Fibroblast of lung (primary cell): ENCODE data around the gene MMAA. TPM values are rescaled to one million over a fixed set of nuclear protein-coding genes. Genes with fewer than 3 reads are reported as not detected.

Experiments used
- DNase-seq, 2 donors: peaks; one replicate each; pipeline versions ENCODE4 v3.0.0 to v3.0.0-alpha.2; 2010; ENCODE audit warnings: low read depth in 2 of 2
- H2AFZ ChIP-seq: 2 replicates; pipeline ENCODE4 v1.5.1; 2012; ENCODE audit warnings: low read length, control low read depth, inconsistent platforms
- H3K27ac ChIP-seq: 2 replicates; pipeline ENCODE4 v1.5.1; 2011; ENCODE audit warnings: low read length, control low read depth; ENCODE audit not compliant: insufficient read depth
- H3K27me3 ChIP-seq: 2 replicates; pipeline ENCODE4 v1.5.1; 2011; ENCODE audit warnings: mild to moderate bottlenecking, low read length; ENCODE audit not compliant: control insufficient read depth, insufficient read depth
- H3K36me3 ChIP-seq: 2 replicates; pipeline ENCODE4 v1.5.1; 2011; ENCODE audit warnings: low read length; ENCODE audit not compliant: control insufficient read depth, insufficient read depth
- H3K4me1 ChIP-seq: 2 replicates; pipeline ENCODE4 v1.5.1; 2011; ENCODE audit warnings: low read length; ENCODE audit not compliant: control insufficient read depth, insufficient read depth; ENCODE audit errors: extremely low read depth
- H3K4me2 ChIP-seq: 2 replicates; pipeline ENCODE4 v1.5.1; 2011; ENCODE audit warnings: low read length, control low read depth; ENCODE audit not compliant: insufficient read depth; ENCODE audit errors: extremely low read depth
- H3K4me3 ChIP-seq, 4 experiments: fragments of 200-600 bp in 1 of 4; sonication (generic) in 1 of 4; replicated peaks in 1 of 4; 2 replicates each; pipeline ENCODE4 v1.5.1; 2011 to 2016; ENCODE audit warnings: low read length in 4 of 4, low read depth in 3 of 4, mild to moderate bottlenecking in 3 of 4, control low read depth in 2 of 4, inconsistent platforms in 1 of 4, mixed read lengths in 1 of 4; ENCODE audit not compliant: insufficient read depth in 1 of 4; ENCODE audit errors: control extremely low read depth in 1 of 4
- H3K79me2 ChIP-seq: 2 replicates; pipeline ENCODE4 v1.5.1; 2012; ENCODE audit warnings: mild to moderate bottlenecking, low read length, inconsistent platforms; ENCODE audit not compliant: control insufficient read depth, insufficient read depth
- H3K9ac ChIP-seq: 2 replicates; pipeline ENCODE4 v1.5.1; 2011; ENCODE audit warnings: mild to moderate bottlenecking, low read length, control low read depth; ENCODE audit not compliant: insufficient read depth
- H3K9me3 ChIP-seq: 2 replicates; pipeline ENCODE4 v1.5.1; 2012; ENCODE audit warnings: low read depth, low read length; ENCODE audit not compliant: control insufficient read depth, insufficient read depth
- H4K20me1 ChIP-seq: 2 replicates; pipeline ENCODE4 v1.5.1; 2011; ENCODE audit warnings: low read length; ENCODE audit not compliant: control insufficient read depth, insufficient read depth; ENCODE audit errors: extremely low read depth
- EZH2 ChIP-seq: IDR thresholded peaks from 2 replicates; pipeline ENCODE4 v1.5.1; 2012; ENCODE audit warnings: low read length, control low read depth, mild to moderate bottlenecking; ENCODE audit errors: missing control alignments
- polyA plus RNA-seq, 2 donors: library from polyadenylated mRNA; depleted of rRNA in 1 of 2; stranded (reverse) in 1 of 2; unstranded in 1 of 2; fragments of >200 nt; gene quantifications; 2 replicates each; pipeline ENCODE4 v1.2.1, GENCODE V29; 2011 to 2012; ENCODE audit warnings: missing spikeins in 1 of 2
- total RNA-seq: library from RNA; depleted of rRNA; stranded (reverse); fragments of >200 nt; gene quantifications from 2 replicates; pipeline ENCODE4 v1.2.1, GENCODE V29; 2014
- TF ChIP-seq, protein P1 (sequence below), 2 donors: IDR thresholded peaks in 1 of 2; conservative IDR thresholded peaks in 1 of 2; 1 replicate in 1 of 2; 2 replicates in 1 of 2; pipeline ENCODE4 v1.5.1; 2011 to 2012; ENCODE audit warnings: low read length in 2 of 2, control low read depth in 1 of 2, inconsistent platforms in 1 of 2, low read depth in 1 of 2, mild to moderate bottlenecking in 1 of 2

The MMAA gene
- total and polyA plus RNA-seq, 2 donors (not counting 1 experiment from before 2014, with no cell fraction given) = 2.8 to 5.4 TPM

GRCh38 chr4:145589916-145590702 lies 29.1 kb upstream of the MMAA start:
- Histone ChIP-seq H3K4me3 (no peak overlapping the region), H3K9ac (no peak overlapping the region), H3K27me3 (peaks cover 7% of the 10 kb centered on the region), H3K36me3 (no peaks in the 10 kb centered on the region), H3K4me1 (no peaks in the 10 kb centered on the region), H3K27ac (no peak overlapping the region), H3K9me3 (no peaks in the 10 kb centered on the region), H2AFZ (no peak overlapping the region), H3K4me2 (no peak overlapping the region), H3K79me2 (no peaks in the 10 kb centered on the region), H4K20me1 (no peaks in the 10 kb centered on the region)
- DNase-seq = no peak
- TF ChIP-seq, protein P1, sequence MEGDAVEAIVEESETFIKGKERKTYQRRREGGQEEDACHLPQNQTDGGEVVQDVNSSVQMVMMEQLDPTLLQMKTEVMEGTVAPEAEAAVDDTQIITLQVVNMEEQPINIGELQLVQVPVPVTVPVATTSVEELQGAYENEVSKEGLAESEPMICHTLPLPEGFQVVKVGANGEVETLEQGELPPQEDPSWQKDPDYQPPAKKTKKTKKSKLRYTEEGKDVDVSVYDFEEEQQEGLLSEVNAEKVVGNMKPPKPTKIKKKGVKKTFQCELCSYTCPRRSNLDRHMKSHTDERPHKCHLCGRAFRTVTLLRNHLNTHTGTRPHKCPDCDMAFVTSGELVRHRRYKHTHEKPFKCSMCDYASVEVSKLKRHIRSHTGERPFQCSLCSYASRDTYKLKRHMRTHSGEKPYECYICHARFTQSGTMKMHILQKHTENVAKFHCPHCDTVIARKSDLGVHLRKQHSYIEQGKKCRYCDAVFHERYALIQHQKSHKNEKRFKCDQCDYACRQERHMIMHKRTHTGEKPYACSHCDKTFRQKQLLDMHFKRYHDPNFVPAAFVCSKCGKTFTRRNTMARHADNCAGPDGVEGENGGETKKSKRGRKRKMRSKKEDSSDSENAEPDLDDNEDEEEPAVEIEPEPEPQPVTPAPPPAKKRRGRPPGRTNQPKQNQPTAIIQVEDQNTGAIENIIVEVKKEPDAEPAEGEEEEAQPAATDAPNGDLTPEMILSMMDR (conservative IDR thresholded peaks at IDR 0.05 in 1 of 2, IDR thresholded peaks at IDR 0.05 in 1 of 2; ENCODE audit: low read depth in 1 of 2, low read length in 2 of 2) = no peak
- TF ChIP-seq EZH2 = no peak

- no peak for TF ChIP-seq EZH2
- TF ChIP-seq, protein P1 (conservative IDR thresholded peaks at IDR 0.05 in 1 of 2, IDR thresholded peaks at IDR 0.05 in 1 of 2; ENCODE audit: low read depth in 1 of 2, low read length in 2 of 2) = no peak
- H2AFZ ChIP-seq = no peak overlapping the region
- H3K36me3 ChIP-seq = no peaks in the 10 kb centered on the region
- H4K20me1 ChIP-seq = peaks cover 2% of the 10 kb centered on the region
- DNase-seq = no peak
- H3K4me3 ChIP-seq = no peak overlapping the region
- H3K4me1 ChIP-seq = no peaks in the 10 kb centered on the region
- H3K4me2 ChIP-seq = no peak overlapping the region
- H3K9ac ChIP-seq = no peak overlapping the region
- H3K27me3 ChIP-seq = no peaks in the 10 kb centered on the region
- H3K9me3 ChIP-seq = no peaks in the 10 kb centered on the region
- no peak overlapping the region for H3K27ac ChIP-seq
- no peaks in the 10 kb centered on the region for H3K79me2 ChIP-seq
Measured at GRCh38 chr4:145602129-145602760, 16.9 kb upstream of the MMAA start.

- Histone ChIP-seq H3K36me3 (no peaks in the 10 kb centered on the region), H2AFZ (no peak overlapping the region), H3K27ac (no peak overlapping the region), H3K4me2 (no peak overlapping the region), H3K9me3 (no peaks in the 10 kb centered on the region), H3K4me3 (no peak overlapping the region), H3K4me1 (no peaks in the 10 kb centered on the region), H3K79me2 (no peaks in the 10 kb centered on the region), H3K27me3 (no peaks in the 10 kb centered on the region), H3K9ac (no peak overlapping the region), H4K20me1 (no peaks in the 10 kb centered on the region)
- TF ChIP-seq, protein P1 (conservative IDR thresholded peaks at IDR 0.05 in 1 of 2, IDR thresholded peaks at IDR 0.05 in 1 of 2; ENCODE audit: low read depth in 1 of 2, low read length in 2 of 2) = no peak
- no peak for TF ChIP-seq EZH2
- no peak for DNase-seq
Measured at GRCh38 chr4:145605941-145606340, 13.2 kb upstream of the MMAA start.
